ENCODE results near the gene RING1. TPM values are rescaled to one million over a fixed set of nuclear protein-coding genes. Genes with fewer than 3 reads are reported as not detected.
"Not testable (repeated sequence)": the region's sequence is repeated elsewhere in the genome, so short reads cannot be mapped to it uniquely, and the experiment has no call there.

Gene RING1
- total RNA-seq, 6 experiments from 2014 or later: 43.4 to 55.1 (median 52.1) TPM

GRCh38 chr6:33215271-33216116, 7.2 kb downstream of the RING1 start:
- H3K27me3 Mint-ChIP-seq (ENCODE audit: insufficient read depth): peaks cover 15% of the 10 kb centered on the region
- no peak overlapping the region for H3K27ac Mint-ChIP-seq
- H3K4me3 Mint-ChIP-seq: no peak overlapping the region
- peaks cover 3% of the 10 kb centered on the region; the same call in 1 of the 2 replicates for H3K36me3 Mint-ChIP-seq (ENCODE audit: low read depth)
- H3K4me1 Mint-ChIP-seq (ENCODE audit: low read depth): peaks cover 22% of the 10 kb centered on the region
- no peak for DNase-seq
- TF ChIP-seq, protein P1, sequence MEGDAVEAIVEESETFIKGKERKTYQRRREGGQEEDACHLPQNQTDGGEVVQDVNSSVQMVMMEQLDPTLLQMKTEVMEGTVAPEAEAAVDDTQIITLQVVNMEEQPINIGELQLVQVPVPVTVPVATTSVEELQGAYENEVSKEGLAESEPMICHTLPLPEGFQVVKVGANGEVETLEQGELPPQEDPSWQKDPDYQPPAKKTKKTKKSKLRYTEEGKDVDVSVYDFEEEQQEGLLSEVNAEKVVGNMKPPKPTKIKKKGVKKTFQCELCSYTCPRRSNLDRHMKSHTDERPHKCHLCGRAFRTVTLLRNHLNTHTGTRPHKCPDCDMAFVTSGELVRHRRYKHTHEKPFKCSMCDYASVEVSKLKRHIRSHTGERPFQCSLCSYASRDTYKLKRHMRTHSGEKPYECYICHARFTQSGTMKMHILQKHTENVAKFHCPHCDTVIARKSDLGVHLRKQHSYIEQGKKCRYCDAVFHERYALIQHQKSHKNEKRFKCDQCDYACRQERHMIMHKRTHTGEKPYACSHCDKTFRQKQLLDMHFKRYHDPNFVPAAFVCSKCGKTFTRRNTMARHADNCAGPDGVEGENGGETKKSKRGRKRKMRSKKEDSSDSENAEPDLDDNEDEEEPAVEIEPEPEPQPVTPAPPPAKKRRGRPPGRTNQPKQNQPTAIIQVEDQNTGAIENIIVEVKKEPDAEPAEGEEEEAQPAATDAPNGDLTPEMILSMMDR (IDR thresholded peaks at IDR 0.05): no peak
- H3K9me3 Mint-ChIP-seq: no peaks in the 10 kb centered on the region

DNA sequence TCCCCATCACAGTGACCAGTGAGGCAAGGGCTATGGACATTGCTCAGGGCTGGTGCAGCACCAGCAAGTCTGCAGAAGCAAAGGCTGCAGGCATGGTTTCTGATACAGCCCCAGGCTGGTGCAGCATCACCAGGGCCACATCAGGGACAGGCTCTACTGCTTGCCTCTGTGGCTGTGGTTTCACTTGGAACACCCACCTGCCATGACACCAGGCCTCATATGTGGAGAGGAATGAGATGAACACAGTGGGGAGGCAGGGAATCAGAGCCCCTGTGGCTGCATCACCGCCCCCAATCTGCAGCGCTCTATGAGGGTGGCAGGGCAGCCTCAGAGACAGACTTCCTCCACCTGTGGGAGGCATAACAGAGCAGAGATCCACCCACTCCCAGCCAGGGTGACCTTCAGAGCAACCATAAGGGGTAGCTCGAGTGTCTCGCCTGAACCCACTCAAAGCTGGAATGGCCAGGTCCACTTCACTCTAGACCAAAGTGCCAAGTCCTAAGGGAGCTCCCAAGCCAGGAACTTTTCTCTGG, 7.9 kb downstream of the RING1 start:
- Mint-ChIP-seq H3K9me3 (no peaks in the 10 kb centered on the region), H3K27ac (no peak overlapping the region), H3K4me3 (no peak overlapping the region), H3K36me3 (ENCODE audit: low read depth) (no peaks in the 10 kb centered on the region), H3K4me1 (ENCODE audit: low read depth) (peaks cover 22% of the 10 kb centered on the region), H3K27me3 (ENCODE audit: insufficient read depth) (peaks cover 15% of the 10 kb centered on the region)
- TF ChIP-seq, protein P1 (IDR thresholded peaks at IDR 0.05): no peak
- no peak for DNase-seq

DNA sequence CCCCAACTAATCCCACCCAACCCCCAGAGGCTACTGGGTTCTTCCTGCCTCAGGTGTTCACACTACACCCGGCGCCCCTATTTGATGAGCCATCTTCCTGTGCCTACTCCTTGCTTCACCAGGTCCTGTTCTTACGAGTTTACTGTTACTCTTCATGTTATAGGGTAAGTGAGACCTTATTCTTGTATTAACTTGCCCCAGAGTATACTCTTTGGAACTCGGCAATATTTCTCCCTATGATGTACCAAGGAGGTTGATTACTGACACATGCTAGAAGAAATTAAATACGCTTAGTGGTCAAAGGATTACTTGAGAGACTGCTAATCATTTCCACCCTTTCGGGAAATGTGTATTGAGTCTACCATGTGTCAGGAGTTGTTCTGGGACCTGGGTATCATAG, 8.9 kb downstream of the RING1 start:
- Mint-ChIP-seq H3K27ac (no peak overlapping the region), H3K4me1 (ENCODE audit: low read depth) (peaks cover 21% of the 10 kb centered on the region), H3K36me3 (ENCODE audit: low read depth) (no peaks in the 10 kb centered on the region), H3K9me3 (no peaks in the 10 kb centered on the region), H3K27me3 (ENCODE audit: insufficient read depth) (peaks cover 19% of the 10 kb centered on the region), H3K4me3 (no peak overlapping the region)
- no peak for DNase-seq
- TF ChIP-seq, protein P1 (IDR thresholded peaks at IDR 0.05): no peak

GRCh38 chr6:33217681-33218080, 9.4 kb downstream of the RING1 start:
- peaks cover 17% of the 10 kb centered on the region for H3K4me1 Mint-ChIP-seq (ENCODE audit: low read depth)
- TF ChIP-seq, protein P1 (IDR thresholded peaks at IDR 0.05): no peak
- no peaks in the 10 kb centered on the region for H3K9me3 Mint-ChIP-seq
- peaks cover 22% of the 10 kb centered on the region for H3K27me3 Mint-ChIP-seq (ENCODE audit: insufficient read depth)
- H3K36me3 Mint-ChIP-seq (ENCODE audit: low read depth): no peaks in the 10 kb centered on the region
- no peak overlapping the region for H3K4me3 Mint-ChIP-seq
- no peak for DNase-seq
- H3K27ac Mint-ChIP-seq: no peak overlapping the region

GRCh38 chr6:33226503-33227120, 18.3 kb downstream of the RING1 start:
- H3K4me1 Mint-ChIP-seq (ENCODE audit: low read depth); H3K9me3 Mint-ChIP-seq; DNase-seq; H3K36me3 Mint-ChIP-seq (ENCODE audit: low read depth); H3K27ac Mint-ChIP-seq; H3K4me3 Mint-ChIP-seq: not testable (repeated sequence)
- H3K27me3 Mint-ChIP-seq (ENCODE audit: insufficient read depth): peaks cover 34% of the 10 kb centered on the region

GRCh38 chr6:33235221-33235634, 26.9 kb downstream of the RING1 start:
- TF ChIP-seq, protein P1 (IDR thresholded peaks at IDR 0.05): no peak
- no peak overlapping the region for H3K4me3 Mint-ChIP-seq
- H3K27ac Mint-ChIP-seq: no peak overlapping the region
- no peaks in the 10 kb centered on the region for H3K9me3 Mint-ChIP-seq
- H3K4me1 Mint-ChIP-seq (ENCODE audit: low read depth): no peaks in the 10 kb centered on the region
- no peaks in the 10 kb centered on the region for H3K36me3 Mint-ChIP-seq (ENCODE audit: low read depth)
- no peak for DNase-seq
- H3K27me3 Mint-ChIP-seq (ENCODE audit: insufficient read depth): peaks cover 50% of the 10 kb centered on the region
